Astrocyte of the cerebellum (primary cell): ENCODE measurements around the gene LRAT.
A peak's percentile ranks its signal among the peaks of the same experiment; 100 is the strongest.

Source experiments
- DNase-seq: peaks from one replicate; pipeline ENCODE4 v3.0.0-alpha.2; 2011; ENCODE audit warnings: low read depth
- H3K4me3 ChIP-seq: 2 replicates; pipeline ENCODE4 v1.5.1; 2011; ENCODE audit warnings: mild to moderate bottlenecking, low read depth, low read length, moderate library complexity
- in situ Hi-C: cut with HindIII; loops from 2 replicates; pipeline ENCODE4 v1.10.0; 2017; ENCODE audit warnings: low sequenced_read_pairs
- TF ChIP-seq, protein P1 (sequence below): IDR thresholded peaks from 2 replicates; pipeline ENCODE4 v1.5.1; 2012; ENCODE audit warnings: low read length, low read depth, moderate library complexity, mild to moderate bottlenecking; ENCODE audit errors: missing control alignments

Gene LRAT

DNA sequence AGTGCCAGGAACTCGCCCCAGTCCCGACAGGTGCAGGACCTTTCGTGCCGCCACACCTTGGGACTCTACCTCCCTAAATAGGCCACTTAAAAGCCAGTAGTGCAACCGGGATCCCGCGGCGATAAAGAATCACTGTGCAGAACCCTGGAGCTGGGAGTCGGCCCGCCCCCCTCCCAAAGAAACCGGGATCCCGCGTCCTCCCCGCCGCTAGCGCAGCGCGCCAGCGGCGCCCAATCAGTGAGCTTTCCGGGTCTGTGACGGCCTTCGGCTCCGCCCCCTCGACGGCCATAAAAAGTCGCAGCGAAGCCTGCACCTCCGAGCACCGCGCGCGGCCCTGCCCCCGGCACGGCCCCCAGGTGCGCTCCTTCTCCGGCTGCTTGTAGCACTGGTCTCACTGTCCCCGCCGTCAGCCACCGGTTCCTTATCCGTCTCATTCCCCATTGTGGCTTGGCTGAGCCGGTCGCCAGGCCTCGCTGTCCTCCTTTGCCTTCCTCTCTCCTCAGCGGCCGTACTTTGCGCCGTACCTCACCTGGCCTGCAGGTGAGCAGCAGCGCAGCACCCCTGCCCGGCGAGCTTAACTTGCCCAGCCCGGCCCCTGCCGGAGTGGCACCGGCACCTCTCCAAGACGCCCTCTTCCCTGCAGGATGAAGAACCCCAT is at the start of gene LRAT:
Gene LRAT, plus strand, starts transcription at position 318 of the 658 bp plus-strand sequence. Its CDS starts 327 bp downstream, at position 645.
- H3K4me3 ChIP-seq: peak within 1 kb of the TSS; percentile 52
- DNase-seq: no peak
- TF ChIP-seq, protein P1, sequence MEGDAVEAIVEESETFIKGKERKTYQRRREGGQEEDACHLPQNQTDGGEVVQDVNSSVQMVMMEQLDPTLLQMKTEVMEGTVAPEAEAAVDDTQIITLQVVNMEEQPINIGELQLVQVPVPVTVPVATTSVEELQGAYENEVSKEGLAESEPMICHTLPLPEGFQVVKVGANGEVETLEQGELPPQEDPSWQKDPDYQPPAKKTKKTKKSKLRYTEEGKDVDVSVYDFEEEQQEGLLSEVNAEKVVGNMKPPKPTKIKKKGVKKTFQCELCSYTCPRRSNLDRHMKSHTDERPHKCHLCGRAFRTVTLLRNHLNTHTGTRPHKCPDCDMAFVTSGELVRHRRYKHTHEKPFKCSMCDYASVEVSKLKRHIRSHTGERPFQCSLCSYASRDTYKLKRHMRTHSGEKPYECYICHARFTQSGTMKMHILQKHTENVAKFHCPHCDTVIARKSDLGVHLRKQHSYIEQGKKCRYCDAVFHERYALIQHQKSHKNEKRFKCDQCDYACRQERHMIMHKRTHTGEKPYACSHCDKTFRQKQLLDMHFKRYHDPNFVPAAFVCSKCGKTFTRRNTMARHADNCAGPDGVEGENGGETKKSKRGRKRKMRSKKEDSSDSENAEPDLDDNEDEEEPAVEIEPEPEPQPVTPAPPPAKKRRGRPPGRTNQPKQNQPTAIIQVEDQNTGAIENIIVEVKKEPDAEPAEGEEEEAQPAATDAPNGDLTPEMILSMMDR: no peak
- in situ Hi-C loops: no loop called here

DNA sequence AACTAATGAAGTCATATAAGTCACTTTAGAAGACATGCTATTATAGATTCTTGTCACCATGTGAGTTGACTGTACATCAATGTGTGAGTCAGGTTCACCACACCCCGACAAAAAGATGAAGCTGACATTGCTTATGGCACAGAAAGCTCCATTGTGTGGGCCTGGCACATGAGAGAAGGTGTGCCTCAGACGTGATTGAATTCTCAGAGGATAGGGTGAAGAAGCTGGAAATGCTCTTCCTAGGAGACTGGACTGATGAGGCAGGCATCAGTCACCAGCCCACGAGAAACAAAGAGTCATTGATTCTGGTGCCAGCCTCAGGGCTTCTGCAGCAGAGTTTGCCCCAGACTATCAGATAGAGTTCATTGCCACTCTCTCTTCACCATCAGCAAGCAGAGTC is 35.9 kb upstream of the LRAT start:
- H3K4me3 ChIP-seq: no peak overlapping the region
- in situ Hi-C loops: no loop called here
- no peak for DNase-seq
- TF ChIP-seq, protein P1: no peak

DNA sequence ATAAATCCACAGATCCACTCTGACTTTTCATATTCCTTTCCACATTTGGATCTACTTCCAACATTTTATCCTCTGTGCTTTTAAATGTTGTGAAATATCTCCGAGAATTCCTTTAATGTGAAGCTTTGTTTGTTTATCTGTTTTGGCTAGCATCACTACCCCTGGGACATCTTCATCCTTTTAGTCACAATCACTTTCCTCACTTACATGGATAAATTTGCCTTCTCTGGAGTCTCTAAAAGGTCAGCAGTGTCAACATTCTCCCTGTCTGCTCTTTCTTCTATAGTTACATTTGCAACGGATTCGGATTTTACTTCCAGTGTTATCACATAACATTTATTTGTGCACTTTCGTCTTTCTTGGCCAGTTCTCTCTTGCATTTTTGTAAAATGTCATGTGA is 34.2 kb upstream of the LRAT start:
- no peak for DNase-seq
- in situ Hi-C loops: no loop called here
- no peak overlapping the region for H3K4me3 ChIP-seq
- TF ChIP-seq, protein P1: no peak

DNA sequence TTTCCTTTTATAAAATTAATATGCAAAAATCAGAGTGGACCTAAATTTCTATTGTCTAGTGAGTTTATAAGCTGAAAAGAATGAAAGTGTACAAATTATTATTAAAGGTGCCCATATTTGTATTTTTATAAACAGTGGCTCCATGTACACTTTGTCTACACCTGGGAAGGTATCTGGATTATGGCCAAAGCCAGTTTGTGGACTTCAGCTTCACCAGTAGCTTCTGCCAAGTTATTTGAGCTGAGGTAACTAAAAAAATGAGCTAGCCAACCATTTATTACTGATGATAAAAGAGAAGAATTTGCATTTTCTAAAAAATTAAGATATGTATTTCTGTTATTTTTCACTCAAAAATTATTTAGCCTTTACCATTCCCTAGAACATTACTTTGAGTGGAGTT is 32.3 kb upstream of the LRAT start:
- TF ChIP-seq, protein P1: no peak
- H3K4me3 ChIP-seq: no peak overlapping the region
- DNase-seq: no peak
- in situ Hi-C loops: no loop called here

DNA sequence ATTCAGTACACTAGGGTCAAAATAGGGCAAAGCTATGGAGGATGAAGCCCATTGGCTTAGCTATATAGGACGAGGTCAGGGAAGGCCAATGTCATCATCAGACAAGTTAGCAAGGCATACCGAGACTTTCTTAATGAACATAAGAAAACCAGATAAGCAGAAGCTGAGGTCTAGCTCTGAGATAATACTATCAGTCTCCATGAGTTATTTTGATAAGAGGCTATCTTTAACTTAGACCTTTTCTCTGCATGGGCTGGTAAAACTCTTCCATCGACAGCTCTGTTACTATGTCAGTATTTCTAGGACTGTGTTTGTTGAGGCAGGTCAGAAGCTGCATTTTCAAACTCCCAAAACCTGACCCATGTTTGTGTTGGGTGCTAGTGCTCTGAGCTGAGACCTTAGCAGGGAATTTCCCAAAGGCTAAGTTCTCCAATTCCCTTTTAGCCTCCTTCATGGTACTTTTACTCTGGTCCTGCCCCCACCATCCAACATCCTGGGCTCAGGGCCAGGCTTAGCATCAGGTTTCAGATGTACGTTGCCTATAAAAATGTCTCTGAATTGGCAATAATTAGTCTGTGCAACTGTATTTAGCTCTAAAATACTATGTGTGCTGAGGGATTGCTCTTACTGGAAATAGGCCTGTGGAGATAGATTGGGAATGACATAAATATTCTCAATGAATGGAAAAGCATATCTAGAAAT is 29.3 kb upstream of the LRAT start:
- H3K4me3 ChIP-seq: no peak overlapping the region
- no peak for DNase-seq
- TF ChIP-seq, protein P1: no peak
- in situ Hi-C loops: no loop called here

DNA sequence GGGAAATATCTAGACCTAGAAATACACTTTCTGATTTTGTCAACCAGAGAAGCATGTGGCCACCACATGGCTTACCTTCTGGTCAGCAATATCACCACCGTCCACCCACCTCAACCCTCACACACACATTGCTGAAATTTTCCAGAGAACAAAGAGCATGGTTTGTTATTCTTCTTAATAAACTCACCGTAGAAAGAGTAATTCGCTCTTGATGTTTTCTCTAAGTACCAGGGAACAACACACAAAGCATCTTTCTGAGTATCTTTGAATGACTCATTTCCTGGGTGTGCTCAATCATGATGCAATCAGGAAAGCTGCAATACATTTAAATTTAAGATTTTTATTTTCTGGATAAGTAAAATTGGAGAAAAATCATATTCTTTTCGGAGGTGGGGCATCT is 24.7 kb upstream of the LRAT start:
- no peak overlapping the region for H3K4me3 ChIP-seq
- no peak for DNase-seq
- TF ChIP-seq, protein P1: no peak
- in situ Hi-C loops: no loop called here
